ENCODE data around the gene SHISAL2A. TPM values are rescaled to one million over a fixed set of nuclear protein-coding genes. Genes with fewer than 3 reads are reported as not detected.

The SHISAL2A gene
- total and polyA plus RNA-seq, 2 of the 4 experiments (the other 2 are of a cell fraction), result not detected

DNA sequence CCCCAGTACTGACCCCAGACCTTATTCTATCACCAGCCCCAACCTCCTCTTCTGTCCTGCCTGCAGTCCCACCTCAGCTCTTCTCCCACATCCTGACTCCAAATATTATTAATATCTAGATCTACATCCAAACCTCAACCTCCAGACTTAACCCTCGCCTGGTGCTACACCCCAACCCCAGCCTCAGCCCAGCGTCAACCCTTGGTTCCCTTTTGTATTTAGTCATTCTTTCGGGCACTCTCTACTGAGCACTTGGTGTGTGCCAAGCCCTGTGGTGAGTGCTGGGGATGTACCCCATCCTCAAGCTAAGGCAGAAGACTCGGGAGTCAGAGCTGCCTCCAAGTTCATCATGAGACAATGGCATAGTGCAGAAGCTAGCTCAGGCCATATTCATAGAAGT lies 1.1 kb downstream of the SHISAL2A start:
- no peak overlapping the region for H2BK20ac ChIP-seq (ENCODE audit: low read depth, low read length)
- H3K14ac ChIP-seq (replicated peaks; ENCODE audit: low read depth, low read length), result no peak overlapping the region
- ATAC-seq (ENCODE audit: low read depth) (no peak), DNase-seq (no peak)
- no peak overlapping the region for H3K27ac ChIP-seq (ENCODE audit: insufficient read depth, low read length)
- TF ChIP-seq RAD21 (IDR thresholded peaks at IDR 0.05; ENCODE audit: low read length) (no peak), NFE2L2 (IDR thresholded peaks at IDR 0.05; ENCODE audit: low read depth, low read length) (no peak), MAZ (IDR thresholded peaks at IDR 0.05; ENCODE audit: borderline replicate concordance, low read depth, low read length) (no peak), MAFK (IDR thresholded peaks at IDR 0.05; ENCODE audit: low read depth, low read length) (no peak), FOS (IDR thresholded peaks at IDR 0.05; ENCODE audit: low read depth, low read length) (no peak), MXI1 (IDR thresholded peaks at IDR 0.05; ENCODE audit: borderline replicate concordance, low read depth, low read length) (no peak), SMC3 (IDR thresholded peaks at IDR 0.05; ENCODE audit: low read depth, low read length) (no peak), RCOR1 (IDR thresholded peaks at IDR 0.05; ENCODE audit: insufficient replicate concordance, low read length) (no peak), CHD1 (IDR thresholded peaks at IDR 0.05; ENCODE audit: low read depth, low read length) (no peak), BHLHE40 (IDR thresholded peaks at IDR 0.05; ENCODE audit: low read depth, low read length) (no peak), POLR2A (IDR thresholded peaks at IDR 0.05; ENCODE audit: low read depth, low read length) (no peak), CEBPB (IDR thresholded peaks at IDR 0.05; ENCODE audit: low read depth, low read length) (no peak), RFX5 (IDR thresholded peaks at IDR 0.05; ENCODE audit: low read depth, low read length) (no peak)
- TF ChIP-seq, protein P1, sequence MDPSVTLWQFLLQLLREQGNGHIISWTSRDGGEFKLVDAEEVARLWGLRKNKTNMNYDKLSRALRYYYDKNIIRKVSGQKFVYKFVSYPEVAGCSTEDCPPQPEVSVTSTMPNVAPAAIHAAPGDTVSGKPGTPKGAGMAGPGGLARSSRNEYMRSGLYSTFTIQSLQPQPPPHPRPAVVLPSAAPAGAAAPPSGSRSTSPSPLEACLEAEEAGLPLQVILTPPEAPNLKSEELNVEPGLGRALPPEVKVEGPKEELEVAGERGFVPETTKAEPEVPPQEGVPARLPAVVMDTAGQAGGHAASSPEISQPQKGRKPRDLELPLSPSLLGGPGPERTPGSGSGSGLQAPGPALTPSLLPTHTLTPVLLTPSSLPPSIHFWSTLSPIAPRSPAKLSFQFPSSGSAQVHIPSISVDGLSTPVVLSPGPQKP (IDR thresholded peaks at IDR 0.05; ENCODE audit: borderline replicate concordance, low read depth, low read length), result no peak
- TF ChIP-seq, protein P2, sequence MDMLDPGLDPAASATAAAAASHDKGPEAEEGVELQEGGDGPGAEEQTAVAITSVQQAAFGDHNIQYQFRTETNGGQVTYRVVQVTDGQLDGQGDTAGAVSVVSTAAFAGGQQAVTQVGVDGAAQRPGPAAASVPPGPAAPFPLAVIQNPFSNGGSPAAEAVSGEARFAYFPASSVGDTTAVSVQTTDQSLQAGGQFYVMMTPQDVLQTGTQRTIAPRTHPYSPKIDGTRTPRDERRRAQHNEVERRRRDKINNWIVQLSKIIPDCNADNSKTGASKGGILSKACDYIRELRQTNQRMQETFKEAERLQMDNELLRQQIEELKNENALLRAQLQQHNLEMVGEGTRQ (IDR thresholded peaks at IDR 0.05; ENCODE audit: low read depth, low read length), result no peak
- TF ChIP-seq, protein P3, sequence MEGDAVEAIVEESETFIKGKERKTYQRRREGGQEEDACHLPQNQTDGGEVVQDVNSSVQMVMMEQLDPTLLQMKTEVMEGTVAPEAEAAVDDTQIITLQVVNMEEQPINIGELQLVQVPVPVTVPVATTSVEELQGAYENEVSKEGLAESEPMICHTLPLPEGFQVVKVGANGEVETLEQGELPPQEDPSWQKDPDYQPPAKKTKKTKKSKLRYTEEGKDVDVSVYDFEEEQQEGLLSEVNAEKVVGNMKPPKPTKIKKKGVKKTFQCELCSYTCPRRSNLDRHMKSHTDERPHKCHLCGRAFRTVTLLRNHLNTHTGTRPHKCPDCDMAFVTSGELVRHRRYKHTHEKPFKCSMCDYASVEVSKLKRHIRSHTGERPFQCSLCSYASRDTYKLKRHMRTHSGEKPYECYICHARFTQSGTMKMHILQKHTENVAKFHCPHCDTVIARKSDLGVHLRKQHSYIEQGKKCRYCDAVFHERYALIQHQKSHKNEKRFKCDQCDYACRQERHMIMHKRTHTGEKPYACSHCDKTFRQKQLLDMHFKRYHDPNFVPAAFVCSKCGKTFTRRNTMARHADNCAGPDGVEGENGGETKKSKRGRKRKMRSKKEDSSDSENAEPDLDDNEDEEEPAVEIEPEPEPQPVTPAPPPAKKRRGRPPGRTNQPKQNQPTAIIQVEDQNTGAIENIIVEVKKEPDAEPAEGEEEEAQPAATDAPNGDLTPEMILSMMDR (conservative IDR thresholded peaks at IDR 0.05; ENCODE audit: low read depth, low read length), result no peak
- H3K23ac ChIP-seq (ENCODE audit: low read depth, low read length), result no peak overlapping the region
- no peaks in the 10 kb centered on the region; the same call in 1 of the 2 replicates for H4K20me1 ChIP-seq (ENCODE audit: insufficient read depth, low read length)
- no TSS peak for BruUV-seq (replicated peaks)
- H3K9me3 ChIP-seq (ENCODE audit: control insufficient read depth, insufficient read depth, low read length), result peaks cover 7% of the 10 kb centered on the region; the same call in 1 of the 2 replicates
- no peak overlapping the region for H3K56ac ChIP-seq (ENCODE audit: extremely low read depth, insufficient read depth, low read length)
- in situ Hi-C loops (cut with MboI; ENCODE audit: low sequenced_read_pairs), result no loop called here
- H3K27me3 ChIP-seq (ENCODE audit: control insufficient read depth, insufficient read depth, low read length), result peaks cover 61% of the 10 kb centered on the region
- no peak overlapping the region for H2BK120ac ChIP-seq (ENCODE audit: low read depth, low read length)
- no peaks in the 10 kb centered on the region for H3K36me3 ChIP-seq (ENCODE audit: control insufficient read depth, insufficient read depth, low read length)
- ChIA-PET CTCF (no interaction called here), POLR2A (ENCODE audit: unreplicated experiment) (no interaction called here)
- dilution Hi-C loops (cut with HindIII; ENCODE audit: low sequenced_read_pairs, unreplicated experiment), result no loop called here
- H2BK15ac ChIP-seq (ENCODE audit: low read depth, low read length), result no peak overlapping the region
- H4K91ac ChIP-seq (ENCODE audit: insufficient read depth, low read depth, low read length), result no peak overlapping the region
- H3K4me2 ChIP-seq (ENCODE audit: low read depth, low read length), result no peak overlapping the region
- H3K4ac ChIP-seq (ENCODE audit: low read depth, low read length), result no peak overlapping the region
- no peak overlapping the region for H3K4me3 ChIP-seq (ENCODE audit: insufficient read depth, low read depth, low read length)
- no peak overlapping the region for H3K9ac ChIP-seq (ENCODE audit: low read depth, low read length)
- H2BK5ac ChIP-seq (ENCODE audit: low read depth, low read length, poor library complexity, severe bottlenecking), result no peak overlapping the region
- H4K5ac ChIP-seq (ENCODE audit: low read depth, low read length), result no peak overlapping the region
- H2AK5ac ChIP-seq (ENCODE audit: low read depth, low read length), result no peak overlapping the region
- 0 out of 2 replicates have a peak, but pooled peaks cover 2% of the 10 kb centered on the region for H3K9me1 ChIP-seq (ENCODE audit: insufficient read depth, low read length)
- no peak overlapping the region for H2AFZ ChIP-seq (replicated peaks; ENCODE audit: low read length, poor library complexity)
- H3K4me1 ChIP-seq (ENCODE audit: control insufficient read depth, insufficient read depth, low read length), result peaks cover 4% of the 10 kb centered on the region
- intact Hi-C loops (cut with micrococcal nuclease), result no loop called here
- no peak overlapping the region for H4K8ac ChIP-seq (ENCODE audit: low read depth in 2 of 2, low read length in 2 of 2)
- H3K18ac ChIP-seq (ENCODE audit: low read depth, low read length), result no peak overlapping the region
- H3K79me1 ChIP-seq (ENCODE audit: low read depth in 1 of 2, low read length in 2 of 2), result no peaks in the 10 kb centered on the region
- H2AK9ac ChIP-seq (replicated peaks; ENCODE audit: low read depth, low read length, poor library complexity), result no peak overlapping the region
- WGBS, 2 experiments (ENCODE audit: extremely low coverage in 2 of 2, insufficient read length in 1 of 2), result 100% methylated on average over 2 of the region's 4 CpGs; no CpG with 5 or more reads in 1 of the 2 experiments
